Hepatocyte (in vitro differentiated cells): ENCODE data around the gene TCOF1.

Source experiments
- CTCF ChIP-seq: fragments of 200-600 bp; sonication (generic); IDR thresholded peaks from 2 replicates; pipeline ENCODE4 v1.5.1; 2016; ENCODE audit warnings: antibody characterized with exemption, mild to moderate bottlenecking; ENCODE audit not compliant: poor library complexity
- EZH2 ChIP-seq: fragments of 200-600 bp; sonication (generic); IDR thresholded peaks from 2 replicates; pipeline ENCODE4 v1.6.1; 2016; ENCODE audit warnings: antibody characterized with exemption, mild to moderate bottlenecking, borderline replicate concordance

GRCh38 chr5:150355791-150356190, 1.7 kb upstream of the TCOF1 start:
- no peak for TF ChIP-seq CTCF
- no peak for TF ChIP-seq EZH2
